Epidermal melanocyte (primary cell): ENCODE results near the gene ACAP2.
"Not testable (repeated sequence)": the region's sequence is repeated elsewhere in the genome, so short reads cannot be mapped to it uniquely, and the experiment has no call there.

ENCODE experiments used
- DNase-seq: peaks from one replicate; pipeline ENCODE4 v3.0.0; 2011; ENCODE audit warnings: low spot score; ENCODE audit not compliant: insufficient read length

The ACAP2 gene

GRCh38 chr3:195394024-195394423 lies 48.8 kb downstream of the ACAP2 start:
- no peak for DNase-seq

- DNase-seq = no peak
These were observed 54.4 kb downstream of the ACAP2 start for GRCh38 chr3:195388380-195388779.

- DNase-seq = no peak
These were observed 56.1 kb downstream of the ACAP2 start for GRCh38 chr3:195386739-195387138.

- no peak for DNase-seq
These were observed 57.3 kb downstream of the ACAP2 start for GRCh38 chr3:195385526-195385925.

GRCh38 chr3:195384952-195385351 lies 57.9 kb downstream of the ACAP2 start:
- no peak for DNase-seq

- DNase-seq = no peak
These were observed 70.6 kb downstream of the ACAP2 start for GRCh38 chr3:195372220-195372619.

- peak; percentile 16 for DNase-seq
These were observed 76.5 kb downstream of the ACAP2 start for GRCh38 chr3:195366200-195366925.

GRCh38 chr3:195365371-195365770 lies 77.4 kb downstream of the ACAP2 start:
- no peak for DNase-seq

- not testable (repeated sequence) for DNase-seq
These were observed 85.0 kb downstream of the ACAP2 start for GRCh38 chr3:195357797-195358196.

- DNase-seq = peak; percentile 32
These were observed 86.4 kb downstream of the ACAP2 start for GRCh38 chr3:195356151-195357086.

GRCh38 chr3:195354009-195354408 lies 88.8 kb downstream of the ACAP2 start:
- not testable (repeated sequence) for DNase-seq

GRCh38 chr3:195352895-195353488 lies 89.8 kb downstream of the ACAP2 start:
- peak; percentile 30 for DNase-seq

GRCh38 chr3:195348426-195349115 lies 94.2 kb downstream of the ACAP2 start:
- DNase-seq = no peak

- DNase-seq = no peak
These were observed 105.1 kb downstream of the ACAP2 start for GRCh38 chr3:195337747-195338146.

GRCh38 chr3:195334967-195335366 lies 107.9 kb downstream of the ACAP2 start:
- no peak for DNase-seq

GRCh38 chr3:195319060-195319459 lies 123.8 kb downstream of the ACAP2 start:
- DNase-seq = no peak

- DNase-seq = no peak
These were observed 130.1 kb downstream of the ACAP2 start for GRCh38 chr3:195312714-195313113.

- no peak for DNase-seq
These were observed 135.1 kb downstream of the ACAP2 start for GRCh38 chr3:195307711-195308110.

- no peak for DNase-seq
These were observed 136.5 kb downstream of the ACAP2 start for GRCh38 chr3:195306369-195306768.

GRCh38 chr3:195302431-195302830 lies 140.4 kb downstream of the ACAP2 start:
- no peak for DNase-seq

- DNase-seq = no peak
These were observed 145.4 kb downstream of the ACAP2 start for GRCh38 chr3:195297446-195297845.
